ENCODE results near the gene TRERF1. TPM values are rescaled to one million over a fixed set of nuclear protein-coding genes. Genes with fewer than 3 reads are reported as not detected.
A peak's percentile ranks its signal among the peaks of the same experiment; 100 is the strongest.

The TRERF1 gene
- polyA plus RNA-seq, 1 of the 3 experiments (the other 2 are of a cell fraction) = 3.6 TPM

- TF ChIP-seq SIN3A (IDR thresholded peaks at IDR 0.05; ENCODE audit: borderline replicate concordance, low read depth, low read length) (no peak), GATA2 (CRISPR knock-in tag; IDR thresholded peaks at IDR 0.05) (no peak), SMC3 (IDR thresholded peaks at IDR 0.05; ENCODE audit: low read depth, low read length) (no peak)
These were observed 274.7 kb downstream of the TRERF1 start (continued) for GRCh38 chr6:42176981-42177380.

- Histone ChIP-seq H3K9me2 (no peaks in the 10 kb centered on the region), H3K4me3 (ENCODE audit: low read depth in 2 of 2, low read length in 1 of 2) (no peak overlapping the region), H2AFZ (ENCODE audit: low read depth) (no peak overlapping the region), H3K9me3 (no peaks in the 10 kb centered on the region), H3K4me2 (no peak overlapping the region), H4K20me1 (ENCODE audit: insufficient read depth) (no peaks in the 10 kb centered on the region), H3K36me3 (replicated peaks in 1 of 2; ENCODE audit: control insufficient read depth in 1 of 2, insufficient read depth in 2 of 2, low read length in 1 of 2) (no peaks in the 10 kb centered on the region), H3K27me3 (ENCODE audit: insufficient read depth) (no peaks in the 10 kb centered on the region), H3K4me1 (ENCODE audit: control insufficient read depth in 1 of 2, insufficient read depth in 2 of 2, low read depth in 1 of 2, low read length in 1 of 2) (peaks cover 0 to 13% of the 10 kb centered on the region in 2 experiments; a peak in 1 of 4 replicates), H3F3A (replicated peaks; ENCODE audit: insufficient read depth) (peaks cover 3% of the 10 kb centered on the region), H3K27ac (ENCODE audit: low read depth in 2 of 2, low read length in 1 of 2) (no peak overlapping the region), H3K79me2 (ENCODE audit: insufficient read depth) (no peaks in the 10 kb centered on the region), H3K9ac (no peak overlapping the region)
- POLR2A ChIA-PET = no interaction called here
- no peak for DNase-seq
- 94% methylated on average over 5 of the region's 5 CpGs for WGBS (ENCODE audit: low lambda C conversion rate)
- CTCF ChIA-PET = interaction anchor here (1.0 kb wide), 1 partner anchor 132 kb away, joined by 3 read pairs; no protein-coding TSS in a partner anchor
- TF ChIP-seq CTCF (IDR thresholded peaks at IDR 0.05) = peak; percentile 31
- TF ChIP-seq MAX (IDR thresholded peaks at IDR 0.05; ENCODE audit: low read depth) = no peak
These were observed 275.9 kb downstream of the TRERF1 start for GRCh38 chr6:42175860-42176259.

Other genes with a start within 250 kb of the TRERF1 start
- 29.8 and 35.5 TPM in 2 replicates for gene MRPS10, start 234.1 kb downstream of the TRERF1 start, polyA plus RNA-seq (2012; rRNA removed)
- 5.2 and 7.2 TPM in 2 replicates for gene UBR2, start 112.1 kb upstream of the TRERF1 start, polyA plus RNA-seq (2012; rRNA removed)

All from SK-N-SH (cell line).